Bronchial epithelial cell (primary cell): ENCODE results near the gene GPAT3. TPM values are rescaled to one million over a fixed set of nuclear protein-coding genes. Genes with fewer than 3 reads are reported as not detected.

Source experiments
- DNase-seq: peaks from one replicate; pipeline ENCODE4 v3.0.0-alpha.2; 2010; ENCODE audit warnings: low read depth
- FAIRE-seq: peaks from 2 replicates; lab custom pipeline; 2011; peaks lifted over from hg19 to GRCh38; lab: Jason Lieb, UNC
- H3K27me3 ChIP-seq: 2 replicates; pipeline ENCODE4 v1.5.1; 2011; ENCODE audit warnings: low read length; ENCODE audit not compliant: control insufficient read depth, insufficient read depth
- H3K36me3 ChIP-seq: 2 replicates; pipeline ENCODE4 v1.5.1; 2011; ENCODE audit warnings: low read length; ENCODE audit not compliant: control insufficient read depth, insufficient read depth
- H3K4me3 ChIP-seq: 2 replicates; pipeline ENCODE4 v1.5.1; 2011; ENCODE audit warnings: mild to moderate bottlenecking, low read depth, low read length, control low read depth
- CTCF ChIP-seq: IDR thresholded peaks from 2 replicates; pipeline ENCODE4 v1.5.1; 2011; ENCODE audit warnings: mild to moderate bottlenecking, moderate library complexity, low read length, control low read depth, inconsistent platforms; ENCODE audit not compliant: insufficient read depth, severe bottlenecking
- total RNA-seq: library from RNA; depleted of rRNA; stranded (reverse); fragments of >200 nt; gene quantifications from 2 replicates; pipeline ENCODE4 v1.2.1, GENCODE V29; 2014

Gene GPAT3
- total RNA-seq, 1 donor from 2014 or later, result 4.5 TPM

- FAIRE-seq (peak; percentile 76), DNase-seq (peak; percentile 77)
- H3K27me3 ChIP-seq, result no peaks in the 10 kb centered on the region
- no peaks in the 10 kb centered on the region for H3K36me3 ChIP-seq
- TF ChIP-seq CTCF, result peak; percentile 68
- H3K4me3 ChIP-seq, result no peak overlapping the region
Measured at GRCh38 chr4:83639849-83640493, 104.1 kb downstream of the GPAT3 start.

GRCh38 chr4:83643036-83643435 is 107.1 kb downstream of the GPAT3 start:
- no peak for TF ChIP-seq CTCF
- H3K4me3 ChIP-seq, result no peak overlapping the region
- FAIRE-seq (no peak), DNase-seq (no peak)
- H3K27me3 ChIP-seq, result peaks cover 2% of the 10 kb centered on the region
- H3K36me3 ChIP-seq, result no peaks in the 10 kb centered on the region

- FAIRE-seq, result no peak
- peak; percentile 70 for TF ChIP-seq CTCF
Measured at GRCh38 chr4:83644677-83645659, 109.1 kb downstream of the GPAT3 start.

GRCh38 chr4:83646538-83647239 is 110.8 kb downstream of the GPAT3 start:
- H3K27me3 ChIP-seq, result peaks cover 2% of the 10 kb centered on the region
- no peak for TF ChIP-seq CTCF
- H3K4me3 ChIP-seq, result no peak overlapping the region
- DNase-seq (no peak), FAIRE-seq (no peak)
- no peaks in the 10 kb centered on the region for H3K36me3 ChIP-seq

More at GRCh38 chr4:83644677-83645659, 109.1 kb downstream of the GPAT3 start:
- Histone ChIP-seq H3K4me3 (no peak overlapping the region), H3K27me3 (peaks cover 2% of the 10 kb centered on the region), H3K36me3 (no peaks in the 10 kb centered on the region)
- DNase-seq, result peak; percentile 58

- no peaks in the 10 kb centered on the region for H3K27me3 ChIP-seq
- FAIRE-seq, result no peak
- no peak overlapping the region for H3K4me3 ChIP-seq
- TF ChIP-seq CTCF, result no peak
- H3K36me3 ChIP-seq, result no peaks in the 10 kb centered on the region
- peak; percentile 45 for DNase-seq
Measured at GRCh38 chr4:83651846-83652245, 115.9 kb downstream of the GPAT3 start.

Other genes starting within 250 kb of the GPAT3 start
- 2.6 and 9.7 TPM in 2 replicates for gene HPSE, start 201.3 kb upstream of the GPAT3 start, total RNA-seq
- 7.4 and 10.1 TPM in 2 replicates for gene HELQ, start 80.3 kb upstream of the GPAT3 start, total RNA-seq
- gene MRPS18C, start 80.0 kb upstream of the GPAT3 start, total RNA-seq, result 22.9 and 31.2 TPM in 2 replicates
- 6.6 and 7.0 TPM in 2 replicates for gene ABRAXAS1, start 51.0 kb upstream of the GPAT3 start, total RNA-seq